Choroid plexus epithelial cell (primary cell): ENCODE measurements around the gene ANKRD53.
A peak's percentile ranks its signal among the peaks of the same experiment; 100 is the strongest.

Experiments
- DNase-seq: peaks from one replicate; pipeline ENCODE4 v3.0.0-alpha.2; 2010; ENCODE audit warnings: low read depth
- H3K4me3 ChIP-seq: 2 replicates; pipeline ENCODE4 v1.5.1; 2011; ENCODE audit warnings: low read depth, mild to moderate bottlenecking, control low read depth, low read length, moderate library complexity
- CTCF ChIP-seq: conservative IDR thresholded peaks from 2 replicates; pipeline ENCODE4 v1.5.1; 2011; ENCODE audit warnings: low read depth, mild to moderate bottlenecking, control low read depth, inconsistent platforms, low read length, moderate library complexity

The ANKRD53 gene

GRCh38 chr2:70978341-70979179, at the start of gene ANKRD53:
Gene ANKRD53, plus strand, starts transcription at chr2:70978630. Its CDS starts 16 bp downstream, at chr2:70978646.
- peak; percentile 17 for DNase-seq
- no peak for TF ChIP-seq CTCF
- H3K4me3 ChIP-seq, result peak within 1 kb of the TSS; percentile 66

- no peak for DNase-seq
- TF ChIP-seq CTCF, result no peak
- no peak overlapping the region for H3K4me3 ChIP-seq
Observed at GRCh38 chr2:70930371-70931329, 47.8 kb upstream of the ANKRD53 start.

- no peak for TF ChIP-seq CTCF
- DNase-seq, result no peak
Observed at GRCh38 chr2:70931376-70932000, 46.9 kb upstream of the ANKRD53 start.

GRCh38 chr2:70932631-70933230, 45.7 kb upstream of the ANKRD53 start:
- no peak for TF ChIP-seq CTCF
- DNase-seq, result no peak
- no peak overlapping the region for H3K4me3 ChIP-seq

More at GRCh38 chr2:70931376-70932000, 46.9 kb upstream of the ANKRD53 start:
- H3K4me3 ChIP-seq, result no peak overlapping the region

- no peak for TF ChIP-seq CTCF
- no peak for DNase-seq
- H3K4me3 ChIP-seq, result no peak overlapping the region
Observed at GRCh38 chr2:70934981-70935380, 43.4 kb upstream of the ANKRD53 start.

- no peak within 1 kb of the TSS for H3K4me3 ChIP-seq
- no peak for DNase-seq
- no peak for TF ChIP-seq CTCF
Observed at GRCh38 chr2:70935468-70936164, 42.8 kb upstream of the ANKRD53 start, which contains the start of gene ATP6V1B1. Gene ATP6V1B1, plus strand, starts transcription at chr2:70935900. Its CDS starts 55 bp downstream, at chr2:70935955.
